ENCODE measurements around the gene RTKN.
"Not testable (repeated sequence)": the region's sequence is repeated elsewhere in the genome, so short reads cannot be mapped to it uniquely, and the experiment has no call there.

RTKN gene

GRCh38 chr2:74441690-74442482 is at the start of gene RTKN:
Gene RTKN, minus strand, starts transcription at chr2:74441937. Its CDS starts 121 bp downstream, at chr2:74441816.
- no peak for DNase-seq

- DNase-seq, result no peak
These were observed 48.2 kb upstream of the RTKN start for GRCh38 chr2:74489906-74490305.

GRCh38 chr2:74488643-74489481 is 47.1 kb upstream of the RTKN start:
- no peak for DNase-seq

GRCh38 chr2:74486141-74486540 is 44.4 kb upstream of the RTKN start:
- no peak for DNase-seq

- DNase-seq, result not testable (repeated sequence)
These were observed 42.0 kb upstream of the RTKN start for GRCh38 chr2:74483675-74484164.

- peak; percentile 85 for DNase-seq
These were observed 41.3 kb upstream of the RTKN start, which contains the start of the genes CCDC142 and TTC31 for GRCh38 chr2:74482801-74483674. Gene CCDC142, minus strand, starts transcription at chr2:74482998. Its CDS starts 161 bp downstream, at chr2:74482837. Gene TTC31, plus strand, starts transcription at chr2:74483081. Its CDS starts 15 bp downstream, at chr2:74483096.

GRCh38 chr2:74481961-74482800 is 40.4 kb upstream of the RTKN start:
- no peak for DNase-seq

- DNase-seq, result no peak
These were observed 39.7 kb upstream of the RTKN start for GRCh38 chr2:74481431-74481830.

GRCh38 chr2:74474899-74475298 is 33.2 kb upstream of the RTKN start:
- no peak for DNase-seq

GRCh38 chr2:74474481-74474880 is 32.7 kb upstream of the RTKN start:
- DNase-seq, result no peak

GRCh38 chr2:74472945-74473258 is 31.2 kb upstream of the RTKN start:
- no peak for DNase-seq

- DNase-seq, result no peak
These were observed 30.6 kb upstream of the RTKN start, which contains the start of gene MRPL53 for GRCh38 chr2:74472086-74472944. Gene MRPL53, minus strand, starts transcription at chr2:74472680. Its CDS starts 20 bp downstream, at chr2:74472660.

- no peak for DNase-seq
These were observed 29.8 kb upstream of the RTKN start for GRCh38 chr2:74471332-74472065.

- DNase-seq, result not testable (repeated sequence)
These were observed 29.0 kb upstream of the RTKN start for GRCh38 chr2:74470742-74471141.

GRCh38 chr2:74464406-74464805 is 22.7 kb upstream of the RTKN start:
- DNase-seq, result no peak

- DNase-seq, result no peak
These were observed 21.0 kb upstream of the RTKN start for GRCh38 chr2:74462786-74463105.

GRCh38 chr2:74462054-74462785 is 20.5 kb upstream of the RTKN start:
- DNase-seq, result no peak

- DNase-seq, result no peak
These were observed 19.7 kb upstream of the RTKN start for GRCh38 chr2:74461187-74462053.

Measured in NCI-H524 treated with DMSO at 0.1 percent for 48 hours (cell line).